Subcutaneous abdominal adipose tissue (tissue), 5 donors: Measurements from ENCODE around the gene GCH1.

ENCODE experiments used
- H3K27ac ChIP-seq: one replicate; pipeline ENCODE4 v1.7.0; 2013; ENCODE audit warnings: low read depth, mild to moderate bottlenecking, inconsistent platforms, low read length, moderate library complexity
- H3K27me3 ChIP-seq, 5 donors: one replicate each; pipeline ENCODE4 v1.7.0; 2013; ENCODE audit warnings: low read length in 5 of 5, inconsistent platforms in 1 of 5; ENCODE audit not compliant: control insufficient read depth in 5 of 5, insufficient read depth in 4 of 5
- H3K36me3 ChIP-seq, 5 donors: one replicate each; pipeline ENCODE4 v1.7.0; 2013; ENCODE audit warnings: low read length in 5 of 5; ENCODE audit not compliant: control insufficient read depth in 5 of 5, insufficient read depth in 5 of 5
- H3K4me1 ChIP-seq, 5 donors: one replicate each; pipeline ENCODE4 v1.7.0; 2013; ENCODE audit warnings: low read length in 5 of 5, mild to moderate bottlenecking in 3 of 5, moderate library complexity in 1 of 5; ENCODE audit not compliant: control insufficient read depth in 5 of 5, insufficient read depth in 5 of 5
- H3K4me3 ChIP-seq, 5 donors: one replicate each; pipeline ENCODE4 v1.7.0; 2013; ENCODE audit warnings: low read length in 5 of 5, low read depth in 1 of 5
- H3K9ac ChIP-seq, 5 donors: one replicate each; pipeline ENCODE4 v1.7.0; 2013; ENCODE audit warnings: low read length in 5 of 5, mild to moderate bottlenecking in 4 of 5, moderate library complexity in 3 of 5
- H3K9me3 ChIP-seq, 5 donors: one replicate each; pipeline ENCODE4 v1.7.0; 2013; ENCODE audit warnings: low read length in 5 of 5; ENCODE audit not compliant: control insufficient read depth in 5 of 5
- donor health status: healthy.
- donor health status: healthy.
- donor health status: healthy.
- donor health status: healthy.
- donor health status: healthy.

The GCH1 gene

DNA sequence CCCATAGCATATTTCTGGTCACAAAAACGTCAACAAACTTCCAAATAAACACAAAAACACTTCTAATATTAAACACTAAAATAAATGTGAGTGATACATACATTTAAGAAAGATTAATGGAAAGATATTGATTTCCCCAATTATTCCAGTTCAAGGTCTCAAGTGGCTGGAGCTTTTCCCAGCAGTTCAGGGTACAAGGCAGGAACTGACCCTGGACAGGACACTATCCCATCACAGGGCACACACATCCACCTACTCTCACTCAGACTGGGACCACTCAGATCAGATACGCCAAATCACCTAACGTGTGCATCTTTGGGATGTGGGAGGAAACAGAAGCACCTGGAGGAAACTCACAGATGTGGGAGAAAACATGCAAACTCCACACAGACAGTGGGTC lies 50.4 kb downstream of the GCH1 start:
- no peaks in the 10 kb centered on the region for H3K36me3 ChIP-seq
- no peak overlapping the region for H3K9ac ChIP-seq
- H3K27ac ChIP-seq: no peak overlapping the region
- H3K4me1 ChIP-seq: peaks cover 0 to 6% (median 1%) of the 10 kb centered on the region in 5 donors
- no peak overlapping the region for H3K4me3 ChIP-seq
- H3K27me3 ChIP-seq: no peaks in the 10 kb centered on the region
- no peaks in the 10 kb centered on the region for H3K9me3 ChIP-seq

DNA sequence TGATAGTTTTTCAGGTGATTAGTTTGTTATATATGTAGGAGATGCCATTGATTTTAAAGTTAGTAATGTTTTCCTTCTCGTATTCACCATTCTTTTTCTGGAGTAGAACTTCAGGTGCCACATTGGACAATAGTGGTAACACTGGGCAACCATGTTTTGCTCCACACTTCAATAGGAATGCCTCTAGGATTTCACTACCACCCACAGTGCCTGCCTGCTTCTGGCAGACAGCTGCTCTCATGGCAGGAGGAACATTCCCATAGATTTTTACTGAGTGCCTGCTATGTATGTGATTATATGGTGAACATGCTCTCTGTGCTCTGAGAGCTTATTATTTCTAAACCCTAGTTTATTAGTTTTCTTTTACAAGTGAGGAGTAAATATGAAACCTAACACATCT lies 53.7 kb downstream of the GCH1 start:
- Histone ChIP-seq H3K9me3 (no peaks in the 10 kb centered on the region), H3K27ac (no peak overlapping the region), H3K36me3 (no peaks in the 10 kb centered on the region), H3K9ac (no peak overlapping the region), H3K4me3 (no peak overlapping the region), H3K27me3 (no peaks in the 10 kb centered on the region), H3K4me1 (no peaks in the 10 kb centered on the region)

DNA sequence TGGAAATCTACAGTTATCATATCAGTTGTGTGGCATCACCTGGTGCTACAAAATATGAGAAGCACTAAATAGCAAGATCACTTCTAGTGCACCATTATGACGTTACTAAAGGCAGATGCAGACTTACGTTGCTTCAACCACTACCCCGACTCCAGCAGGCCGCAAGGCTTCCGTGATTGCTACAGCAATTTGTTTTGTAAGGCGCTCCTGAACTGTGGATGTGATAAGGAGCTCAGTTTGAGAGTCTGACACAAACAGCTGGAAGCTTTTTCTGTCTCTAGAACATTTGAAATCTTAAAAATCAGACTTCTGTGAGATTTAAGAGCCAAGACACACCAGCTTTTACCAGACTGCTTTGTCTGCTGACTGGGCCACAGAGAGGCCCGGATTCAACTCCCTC lies 57.0 kb downstream of the GCH1 start:
- H3K27me3 ChIP-seq: no peaks in the 10 kb centered on the region
- H3K4me3 ChIP-seq: no peak overlapping the region
- H3K27ac ChIP-seq: no peak overlapping the region
- no peaks in the 10 kb centered on the region for H3K9me3 ChIP-seq
- H3K36me3 ChIP-seq: no peaks in the 10 kb centered on the region
- H3K9ac ChIP-seq: no peak overlapping the region
- no peaks in the 10 kb centered on the region for H3K4me1 ChIP-seq

DNA sequence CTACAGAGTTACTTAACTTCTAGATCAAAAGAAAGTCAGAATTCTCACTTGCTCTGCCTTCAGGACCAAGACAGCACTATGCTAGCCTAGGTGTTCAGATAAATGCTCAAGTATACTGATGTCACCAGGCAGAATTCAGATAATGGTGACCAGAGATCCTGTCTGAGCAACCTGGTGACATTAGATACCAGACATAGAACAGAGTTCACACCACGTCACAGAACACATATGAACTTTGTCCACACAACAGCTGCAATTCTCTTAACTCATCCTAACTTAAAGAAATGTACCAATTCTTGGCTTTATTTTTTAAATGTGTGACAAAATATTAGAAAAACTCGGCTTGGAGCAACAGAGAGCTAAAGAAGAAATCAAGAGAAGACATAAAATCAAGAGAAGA lies 58.1 kb downstream of the GCH1 start:
- Histone ChIP-seq H3K9me3 (no peaks in the 10 kb centered on the region), H3K4me3 (no peak overlapping the region), H3K36me3 (no peaks in the 10 kb centered on the region), H3K27me3 (no peaks in the 10 kb centered on the region), H3K4me1 (peaks cover 0 to 10% (median 3%) of the 10 kb centered on the region in 5 donors), H3K27ac (no peak overlapping the region), H3K9ac (no peak overlapping the region)

DNA sequence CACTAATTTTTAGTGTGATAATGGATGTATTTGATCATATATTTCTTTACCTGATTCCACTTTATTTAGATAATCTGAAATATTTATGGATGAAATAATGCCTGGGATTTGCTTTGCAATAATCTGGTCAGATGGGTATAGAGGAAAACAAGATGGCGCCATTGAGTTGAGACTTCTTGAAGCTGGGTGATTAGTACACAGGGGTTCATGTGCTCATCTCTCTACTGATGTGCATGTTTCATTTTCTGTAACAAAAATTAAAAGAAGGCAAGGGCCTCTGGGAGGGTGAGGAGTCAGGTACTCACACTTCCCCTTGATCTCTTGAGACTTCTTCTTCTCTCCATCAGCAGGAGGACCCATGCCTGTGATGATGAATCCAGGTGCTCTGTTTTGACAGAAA lies 61.8 kb downstream of the GCH1 start:
- Histone ChIP-seq H3K4me1 (peaks cover 0 to 11% (median 3%) of the 10 kb centered on the region in 5 donors), H3K27me3 (no peaks in the 10 kb centered on the region), H3K9me3 (no peaks in the 10 kb centered on the region), H3K27ac (no peak overlapping the region), H3K4me3 (no peak overlapping the region), H3K9ac (no peak overlapping the region), H3K36me3 (no peaks in the 10 kb centered on the region)

DNA sequence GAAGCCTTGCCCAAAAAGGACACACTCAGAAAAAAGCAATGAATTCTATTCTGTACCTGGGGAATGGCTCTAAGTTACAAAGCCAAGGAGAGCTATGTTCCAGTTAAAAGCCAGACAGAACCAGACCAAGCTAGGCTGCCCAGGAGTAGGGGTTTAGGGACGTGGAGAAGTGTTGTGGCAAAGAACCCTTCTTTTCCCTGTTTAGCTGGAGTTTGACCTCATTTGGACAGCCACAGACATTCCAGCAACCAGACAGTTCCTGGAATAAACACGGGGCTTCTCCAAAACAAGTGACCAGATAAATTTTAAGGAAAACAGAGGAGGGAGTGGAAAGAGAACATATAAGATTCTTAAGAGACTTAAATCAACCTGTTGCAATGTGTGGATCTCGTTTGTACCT lies 62.3 kb downstream of the GCH1 start:
- Histone ChIP-seq H3K9me3 (no peaks in the 10 kb centered on the region), H3K27ac (no peak overlapping the region), H3K9ac (no peak overlapping the region), H3K27me3 (no peaks in the 10 kb centered on the region), H3K4me3 (no peak overlapping the region), H3K4me1 (peaks cover 0 to 11% (median 3%) of the 10 kb centered on the region in 5 donors), H3K36me3 (no peaks in the 10 kb centered on the region)

DNA sequence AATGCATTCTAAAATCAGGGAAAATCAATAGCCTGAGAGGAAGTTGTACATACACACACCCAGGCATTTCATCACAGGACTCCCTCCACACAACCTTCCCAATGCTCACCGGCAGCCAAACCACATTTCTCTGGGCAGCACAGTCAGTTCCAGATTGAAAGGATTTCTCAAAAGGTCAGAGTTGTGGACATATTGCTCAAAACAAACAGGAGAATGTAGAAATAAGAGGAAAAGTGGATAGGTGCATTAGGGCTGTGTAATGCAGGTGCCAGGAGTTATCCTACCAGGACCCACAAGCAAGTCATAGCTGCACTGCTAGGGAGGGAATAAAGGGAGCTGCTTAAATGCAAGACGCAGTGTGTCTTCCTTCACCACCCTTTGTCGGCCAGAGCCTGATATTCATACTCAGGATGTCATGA lies 62.9 kb downstream of the GCH1 start:
- Histone ChIP-seq H3K27me3 (no peaks in the 10 kb centered on the region), H3K4me1 (peaks cover 0 to 15% (median 3%) of the 10 kb centered on the region in 5 donors), H3K27ac (no peak overlapping the region), H3K9me3 (no peaks in the 10 kb centered on the region), H3K9ac (no peak overlapping the region), H3K36me3 (no peaks in the 10 kb centered on the region), H3K4me3 (no peak overlapping the region)

DNA sequence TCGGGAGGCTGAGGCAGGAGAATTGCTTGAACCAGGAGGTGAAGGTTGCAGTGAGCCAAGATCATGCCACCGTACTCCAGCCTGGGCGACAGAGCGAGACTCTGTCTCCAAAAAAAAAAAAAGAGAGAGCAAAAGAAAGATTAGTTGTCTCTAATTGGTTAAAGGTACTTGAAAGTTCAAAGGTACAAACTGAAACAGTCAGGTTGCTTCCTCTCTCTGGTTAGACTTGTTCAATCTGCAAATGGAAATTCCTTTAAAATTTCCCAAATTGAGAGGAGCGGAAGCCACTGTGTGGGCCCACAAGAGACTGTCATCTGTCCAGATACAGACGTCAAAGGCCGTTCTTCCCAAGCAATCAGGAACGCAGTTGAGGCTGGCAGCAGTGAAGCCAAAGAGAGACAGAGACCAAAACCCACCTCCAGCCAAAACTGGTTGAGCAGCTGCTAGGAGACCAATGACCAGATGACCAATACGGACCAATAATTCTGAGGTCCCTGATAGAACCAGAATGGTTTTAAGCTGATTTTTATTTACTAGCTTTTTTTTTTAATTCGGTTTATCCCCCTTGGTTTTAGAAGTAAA lies 63.6 kb downstream of the GCH1 start:
- Histone ChIP-seq H3K27ac (no peak overlapping the region), H3K4me1 (peaks cover 0 to 17% (median 3%) of the 10 kb centered on the region in 5 donors), H3K36me3 (no peaks in the 10 kb centered on the region), H3K9me3 (no peaks in the 10 kb centered on the region), H3K27me3 (no peaks in the 10 kb centered on the region), H3K9ac (no peak overlapping the region), H3K4me3 (no peak overlapping the region)

DNA sequence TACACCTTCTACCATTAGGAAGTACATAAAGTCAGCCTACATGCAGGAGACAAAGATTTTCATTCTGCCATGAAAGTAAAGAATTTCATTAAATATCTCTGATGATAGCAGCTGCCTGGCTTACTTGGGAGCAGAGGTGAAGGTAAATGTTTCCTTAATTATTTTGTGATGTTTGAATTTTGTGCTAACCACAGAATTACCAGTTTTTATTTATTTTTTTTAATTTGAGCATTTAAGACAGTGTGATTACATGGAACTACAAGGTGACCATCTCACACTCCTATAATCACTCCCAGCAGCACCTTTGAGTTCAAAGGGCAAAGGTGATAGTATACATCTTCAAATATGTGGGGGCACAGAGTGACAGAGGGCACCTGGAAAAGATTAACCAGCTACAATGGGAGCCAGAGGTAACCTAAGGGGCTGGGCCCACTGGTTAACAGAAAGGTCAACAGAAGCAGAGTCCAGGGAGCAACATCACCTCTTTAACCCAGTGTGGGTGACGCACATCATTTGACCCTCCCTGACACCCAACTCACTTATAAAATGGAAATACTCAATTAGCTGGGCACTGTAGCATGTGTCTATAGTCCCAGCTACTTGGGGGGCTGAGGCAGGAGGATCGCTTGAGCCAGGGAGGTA lies 65.0 kb downstream of the GCH1 start:
- H3K27ac ChIP-seq: no peak overlapping the region

DNA sequence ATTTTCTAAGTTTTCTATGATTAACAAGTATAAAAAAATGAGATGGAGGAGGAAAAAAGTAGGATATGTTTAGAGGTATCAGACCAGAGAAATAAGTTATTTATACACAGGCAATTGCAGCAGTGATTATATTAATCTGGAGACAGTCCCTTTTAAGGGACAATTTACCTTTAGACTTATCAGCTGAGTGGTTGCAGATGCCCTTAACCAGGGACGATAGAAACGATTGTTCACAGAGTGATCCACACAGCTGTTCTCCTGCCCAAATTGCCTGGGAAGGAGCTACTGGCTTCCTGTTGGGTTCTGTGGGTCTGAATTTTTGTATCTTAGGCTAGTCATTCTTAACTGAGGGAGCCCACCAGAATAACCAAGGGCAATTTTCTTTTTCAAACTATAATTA lies 66.4 kb downstream of the GCH1 start:
- no peak overlapping the region for H3K4me3 ChIP-seq
- peaks cover 0 to 17% (median 3%) of the 10 kb centered on the region in 5 donors for H3K4me1 ChIP-seq
- H3K27me3 ChIP-seq: no peaks in the 10 kb centered on the region
- H3K9ac ChIP-seq: no peak overlapping the region
- H3K27ac ChIP-seq: no peak overlapping the region
- H3K9me3 ChIP-seq: no peaks in the 10 kb centered on the region
- no peaks in the 10 kb centered on the region for H3K36me3 ChIP-seq

More for the DNA sequence above, 65.0 kb downstream of the GCH1 start:
- Histone ChIP-seq H3K27me3 (no peaks in the 10 kb centered on the region), H3K4me1 (peaks cover 0 to 17% (median 3%) of the 10 kb centered on the region in 5 donors), H3K36me3 (no peaks in the 10 kb centered on the region), H3K4me3 (no peak overlapping the region), H3K9me3 (no peaks in the 10 kb centered on the region), H3K9ac (no peak overlapping the region)
